ENCODE data around the gene HIVEP1. TPM values are rescaled to one million over a fixed set of nuclear protein-coding genes. Genes with fewer than 3 reads are reported as not detected.

HIVEP1 gene
- total RNA-seq, 4 donors from 2014 or later = 21.6 to 59.4 (median 34.5) TPM

DNA sequence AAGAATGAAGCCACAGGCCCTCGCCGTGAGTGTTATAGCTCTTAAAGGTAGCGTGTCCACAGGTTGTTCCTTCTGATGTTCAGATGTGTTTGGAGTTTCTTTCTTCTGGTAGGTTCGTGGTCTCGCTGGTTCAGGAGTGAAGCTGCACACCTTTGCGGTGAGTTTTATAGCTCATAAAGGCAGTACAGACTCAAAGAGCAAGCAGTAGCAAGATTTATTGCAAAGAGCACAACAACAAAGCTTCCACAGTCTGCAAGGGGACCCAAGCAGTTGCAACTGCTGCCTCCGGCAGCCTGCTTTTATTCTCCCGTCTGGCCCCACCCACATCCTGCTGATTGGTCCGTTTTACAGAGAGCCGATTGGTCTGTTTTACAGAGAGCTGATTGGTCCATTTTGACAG lies 5.2 kb downstream of the HIVEP1 start:
- no peak for TF ChIP-seq CTCF (IDR thresholded peaks at IDR 0.05)
- DNase-seq (ENCODE audit: low spot score) (no peak), ATAC-seq (ENCODE audit: low FRiP score) (no peak)

DNA sequence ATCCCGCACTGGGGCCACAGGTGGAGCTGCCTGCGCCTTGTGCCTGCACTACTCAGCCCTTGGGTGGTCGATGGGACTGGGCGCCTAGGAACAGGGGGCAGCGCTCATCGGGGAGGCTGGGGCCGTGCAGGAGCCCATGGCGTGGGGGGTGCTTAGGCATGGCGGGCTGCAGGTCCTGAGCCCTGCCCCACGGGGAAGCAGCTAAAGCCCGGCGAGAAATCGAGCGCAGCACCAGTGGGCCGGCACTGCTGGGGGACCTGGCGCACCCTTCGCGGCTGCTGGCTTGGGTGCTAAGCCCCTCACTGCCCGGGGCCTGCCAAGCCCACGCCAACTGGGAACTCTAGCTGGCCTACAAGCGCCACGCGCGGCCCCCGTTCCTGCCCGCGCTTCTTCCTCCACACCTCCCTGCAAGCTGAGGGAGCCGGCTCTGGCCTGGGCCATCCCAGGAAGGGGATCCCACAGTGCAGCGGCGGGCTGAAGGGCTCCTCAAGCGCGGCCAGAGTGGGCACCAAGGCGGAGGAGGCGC lies 5.8 kb downstream of the HIVEP1 start:
- TF ChIP-seq CTCF (IDR thresholded peaks at IDR 0.05) = no peak
- ATAC-seq (ENCODE audit: low FRiP score) (no peak), DNase-seq (ENCODE audit: low spot score) (no peak)

GRCh38 chr6:12020187-12020791 lies 8.2 kb downstream of the HIVEP1 start:
- ATAC-seq (ENCODE audit: low FRiP score) (no peak), DNase-seq (ENCODE audit: low spot score) (no peak)
- no peak for TF ChIP-seq CTCF (IDR thresholded peaks at IDR 0.05)

DNA sequence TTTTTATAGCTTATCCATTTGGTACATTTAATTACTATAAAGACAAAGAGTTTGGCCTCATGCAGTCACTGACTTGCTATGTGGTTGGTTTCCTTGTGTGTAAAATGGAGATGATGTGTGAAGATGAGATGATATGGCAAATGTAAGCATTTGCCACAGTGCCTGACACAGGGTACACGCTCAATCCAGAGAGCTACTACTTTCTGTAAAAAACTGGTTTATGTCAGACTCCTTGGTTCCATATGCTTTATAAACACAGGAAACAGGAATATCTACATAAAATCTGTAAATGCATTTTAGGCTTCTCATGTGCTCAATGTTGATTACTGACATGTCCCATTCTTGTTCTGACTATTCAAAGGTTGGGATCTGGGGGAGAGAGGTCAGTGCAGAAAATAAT lies 10.4 kb downstream of the HIVEP1 start:
- DNase-seq (ENCODE audit: low spot score) = no peak
- no peak for TF ChIP-seq CTCF (IDR thresholded peaks at IDR 0.05)
- ATAC-seq (ENCODE audit: low FRiP score) = no peak

GRCh38 chr6:12022953-12023388 lies 10.9 kb downstream of the HIVEP1 start:
- DNase-seq (ENCODE audit: low spot score) = no peak
- TF ChIP-seq CTCF (IDR thresholded peaks at IDR 0.05) = no peak
- no peak for ATAC-seq (ENCODE audit: low FRiP score)

- ATAC-seq (ENCODE audit: low FRiP score) = no peak
- no peak for TF ChIP-seq CTCF (IDR thresholded peaks at IDR 0.05)
- no peak for DNase-seq (ENCODE audit: low spot score)
These were observed 12.1 kb downstream of the HIVEP1 start for GRCh38 chr6:12024216-12024615.
